Glutamatergic neuron (in vitro differentiated cells): Measurements from ENCODE around the gene ABCA4. TPM values are rescaled to one million over a fixed set of nuclear protein-coding genes. Genes with fewer than 3 reads are reported as not detected.

Source experiments
- DNase-seq: peaks from one replicate; pipeline ENCODE4 v3.0.0; 2022
- H3K27ac Mint-ChIP-seq: one replicate; pipeline ENCODE4 v1.8.0; 2020; ENCODE audit warnings: mild to moderate bottlenecking, mixed read lengths, inconsistent platforms; ENCODE audit not compliant: unreplicated experiment
- H3K27me3 Mint-ChIP-seq: one replicate; pipeline ENCODE4 v1.8.0; 2020; ENCODE audit warnings: mild to moderate bottlenecking, moderate library complexity, mixed read lengths, inconsistent platforms; ENCODE audit not compliant: unreplicated experiment
- H3K36me3 Mint-ChIP-seq: one replicate; pipeline ENCODE4 v1.8.0; 2020; ENCODE audit warnings: mild to moderate bottlenecking, mixed read lengths, inconsistent platforms; ENCODE audit not compliant: unreplicated experiment
- H3K4me1 Mint-ChIP-seq: one replicate; pipeline ENCODE4 v1.8.0; 2020; ENCODE audit warnings: mild to moderate bottlenecking, low read depth, mixed read lengths, inconsistent platforms; ENCODE audit not compliant: unreplicated experiment
- H3K4me3 Mint-ChIP-seq: one replicate; pipeline ENCODE4 v1.8.0; 2020; ENCODE audit warnings: mild to moderate bottlenecking, mixed read lengths, inconsistent platforms; ENCODE audit not compliant: unreplicated experiment
- H3K9me3 Mint-ChIP-seq: one replicate; pipeline ENCODE4 v1.8.0; 2020; ENCODE audit warnings: mild to moderate bottlenecking, moderate library complexity, mixed read lengths, inconsistent platforms; ENCODE audit not compliant: unreplicated experiment
- total RNA-seq: library from RNA; stranded (reverse); fragmentation: NEBNext Ultra II Directional; extraction: Animal tissue kit (Norgen Biotek cat#: 25700); gene quantifications from one replicate; pipeline ENCODE4 v1.2.1, GENCODE V29; 2021; ENCODE audit not compliant: unreplicated experiment
- TF ChIP-seq, protein P1 (sequence below): fragments of 200-600 bp; sonication (generic); IDR thresholded peaks from one replicate; pipeline ENCODE4 v1.5.0; 2021; ENCODE audit not compliant: partially characterized antibody, unreplicated experiment

ABCA4 gene
- total RNA-seq, 1 donor from 2014 or later, result 0.61 TPM

DNA sequence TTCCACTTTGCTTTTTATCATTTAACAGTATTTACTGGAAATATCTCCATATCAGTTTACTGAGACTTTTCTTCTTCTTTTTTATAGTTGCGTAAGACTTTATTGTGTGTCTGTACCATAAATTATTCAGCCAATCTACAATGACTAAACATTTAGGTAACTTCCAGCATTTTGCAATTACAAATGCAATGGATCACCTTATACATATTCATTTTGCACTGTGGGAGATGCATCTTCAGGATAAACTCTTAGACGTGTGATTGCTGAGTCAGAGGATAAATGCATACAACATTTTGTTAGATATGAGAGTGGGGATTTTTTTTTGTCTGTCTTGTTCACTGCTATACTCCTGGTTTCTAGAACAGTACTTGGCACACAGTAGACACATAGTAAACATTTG is 116.0 kb downstream of the ABCA4 start:
- DNase-seq, result no peak
- Mint-ChIP-seq H3K36me3 (no peaks in the 10 kb centered on the region), H3K4me1 (peaks cover 23% of the 10 kb centered on the region), H3K27me3 (peaks cover 6% of the 10 kb centered on the region), H3K9me3 (peaks cover 9% of the 10 kb centered on the region), H3K4me3 (no peak overlapping the region), H3K27ac (no peak overlapping the region)
- TF ChIP-seq, protein P1, sequence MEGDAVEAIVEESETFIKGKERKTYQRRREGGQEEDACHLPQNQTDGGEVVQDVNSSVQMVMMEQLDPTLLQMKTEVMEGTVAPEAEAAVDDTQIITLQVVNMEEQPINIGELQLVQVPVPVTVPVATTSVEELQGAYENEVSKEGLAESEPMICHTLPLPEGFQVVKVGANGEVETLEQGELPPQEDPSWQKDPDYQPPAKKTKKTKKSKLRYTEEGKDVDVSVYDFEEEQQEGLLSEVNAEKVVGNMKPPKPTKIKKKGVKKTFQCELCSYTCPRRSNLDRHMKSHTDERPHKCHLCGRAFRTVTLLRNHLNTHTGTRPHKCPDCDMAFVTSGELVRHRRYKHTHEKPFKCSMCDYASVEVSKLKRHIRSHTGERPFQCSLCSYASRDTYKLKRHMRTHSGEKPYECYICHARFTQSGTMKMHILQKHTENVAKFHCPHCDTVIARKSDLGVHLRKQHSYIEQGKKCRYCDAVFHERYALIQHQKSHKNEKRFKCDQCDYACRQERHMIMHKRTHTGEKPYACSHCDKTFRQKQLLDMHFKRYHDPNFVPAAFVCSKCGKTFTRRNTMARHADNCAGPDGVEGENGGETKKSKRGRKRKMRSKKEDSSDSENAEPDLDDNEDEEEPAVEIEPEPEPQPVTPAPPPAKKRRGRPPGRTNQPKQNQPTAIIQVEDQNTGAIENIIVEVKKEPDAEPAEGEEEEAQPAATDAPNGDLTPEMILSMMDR, result no peak

DNA sequence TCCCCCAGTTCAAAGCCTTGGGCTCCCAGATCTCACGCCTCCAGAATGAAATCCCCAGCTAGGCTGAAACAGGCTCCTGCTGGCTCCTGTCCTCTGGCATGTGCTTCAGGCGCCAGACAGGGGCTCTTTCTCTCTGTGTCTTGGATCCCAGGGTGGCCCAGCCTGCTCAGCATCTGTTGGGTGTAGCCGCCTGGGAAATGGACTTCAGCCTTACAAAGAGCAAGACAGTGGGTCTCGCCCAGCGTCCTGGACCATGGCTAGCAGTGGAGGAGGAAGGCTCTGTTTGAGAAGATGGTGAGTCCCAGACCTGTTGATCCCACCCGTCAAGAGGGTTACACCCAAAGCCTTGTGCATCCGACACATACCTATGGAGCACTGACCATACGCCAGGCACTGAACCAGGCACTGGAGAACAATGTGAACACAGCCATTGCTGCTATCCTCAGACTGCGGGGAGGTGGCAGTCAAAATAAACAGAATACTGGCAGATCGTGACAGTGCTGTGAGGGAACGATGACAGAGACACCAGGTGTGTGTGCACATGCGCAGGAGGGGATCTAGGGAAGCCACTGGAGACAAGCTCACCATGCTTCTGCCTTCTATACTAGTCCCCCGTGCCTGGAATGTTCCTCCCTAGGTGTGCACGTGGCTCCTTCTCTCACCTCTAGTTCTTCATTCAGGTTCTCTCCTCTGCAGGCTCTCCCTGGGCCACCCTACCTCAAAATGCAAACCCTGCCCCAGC is 118.7 kb downstream of the ABCA4 start:
- TF ChIP-seq, protein P1, result no peak
- Mint-ChIP-seq H3K9me3 (peaks cover 9% of the 10 kb centered on the region), H3K4me3 (no peak overlapping the region), H3K27me3 (peaks cover 6% of the 10 kb centered on the region), H3K36me3 (no peaks in the 10 kb centered on the region), H3K27ac (peak overlapping the region; percentile 28), H3K4me1 (peaks cover 20% of the 10 kb centered on the region)
- DNase-seq, result no peak

DNA sequence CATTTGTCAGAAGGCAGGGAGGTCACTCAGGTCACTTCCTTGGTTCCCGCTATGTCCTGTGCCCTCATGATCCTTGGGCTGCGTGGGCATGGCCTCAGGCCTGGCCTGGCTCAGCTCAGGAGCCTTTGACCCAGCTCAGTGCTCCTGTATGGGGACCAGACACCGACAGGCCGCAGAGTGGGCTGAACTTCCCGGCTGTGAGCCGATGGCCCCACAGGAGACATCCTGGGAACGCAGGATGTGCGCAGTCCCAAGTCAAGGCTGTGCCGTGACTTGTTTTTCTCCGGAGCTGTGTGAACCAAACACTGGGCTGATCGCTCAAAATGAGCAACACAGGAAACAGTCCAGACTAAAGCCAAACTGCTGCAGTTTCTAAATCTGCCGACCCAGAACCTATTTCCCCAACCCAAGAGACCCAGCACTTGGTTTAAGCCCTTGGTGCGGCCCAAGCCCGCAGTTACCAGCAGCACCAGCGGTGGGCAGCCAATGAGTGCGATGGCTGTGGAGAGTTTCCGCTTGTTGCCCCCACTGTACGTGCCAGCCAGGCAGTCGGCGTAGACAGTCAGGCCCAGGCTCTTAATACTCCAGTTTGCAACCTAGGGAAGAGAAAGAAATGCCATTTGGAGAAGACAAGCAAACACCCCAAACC is 119.4 kb downstream of the ABCA4 start:
- no peaks in the 10 kb centered on the region for H3K36me3 Mint-ChIP-seq
- DNase-seq, result no peak
- H3K4me3 Mint-ChIP-seq, result no peak overlapping the region
- H3K4me1 Mint-ChIP-seq, result peaks cover 20% of the 10 kb centered on the region
- peaks cover 6% of the 10 kb centered on the region for H3K27me3 Mint-ChIP-seq
- TF ChIP-seq, protein P1, result no peak
- peaks cover 7% of the 10 kb centered on the region for H3K9me3 Mint-ChIP-seq
- no peak overlapping the region for H3K27ac Mint-ChIP-seq

DNA sequence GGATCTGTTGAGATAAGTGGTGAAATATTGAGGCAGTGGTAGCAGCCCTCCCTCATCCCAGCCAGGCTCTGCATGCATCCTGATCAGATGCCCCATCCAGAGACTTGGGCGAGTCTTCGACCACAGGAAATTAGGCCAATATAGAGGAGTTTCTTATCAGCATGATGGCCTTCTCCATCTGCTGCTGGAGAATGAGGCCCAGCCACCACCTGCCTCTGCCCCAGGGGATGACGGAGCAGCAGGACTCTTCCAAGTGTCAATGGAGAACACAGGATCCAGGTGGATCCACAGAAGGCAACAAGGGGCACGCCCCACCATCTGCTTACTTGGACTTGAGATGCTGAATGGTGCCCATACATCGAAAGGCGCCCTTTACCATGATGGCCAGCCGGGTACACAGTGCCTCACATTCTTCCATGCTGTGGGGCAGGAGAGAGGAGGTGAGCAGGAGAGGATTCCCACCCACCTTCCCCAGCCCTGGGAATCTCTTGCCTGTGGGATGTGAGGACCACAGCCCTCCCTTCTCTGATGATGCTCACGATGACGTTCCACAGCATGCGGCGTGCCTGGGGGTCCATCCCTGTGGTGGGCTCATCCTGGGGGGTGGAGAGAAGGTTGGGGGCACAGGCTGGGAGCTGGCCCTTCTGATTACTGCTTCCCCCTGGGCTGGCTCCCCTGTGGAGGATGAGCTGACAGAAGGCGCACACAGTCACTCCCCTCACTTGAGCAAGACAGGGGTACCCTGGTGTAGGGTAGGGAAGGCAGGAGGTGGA is 120.3 kb downstream of the ABCA4 start:
- H3K4me1 Mint-ChIP-seq, result peaks cover 20% of the 10 kb centered on the region
- no peaks in the 10 kb centered on the region for H3K36me3 Mint-ChIP-seq
- peak overlapping the region; percentile 69 for H3K27ac Mint-ChIP-seq
- H3K4me3 Mint-ChIP-seq, result no peak overlapping the region
- peaks cover 7% of the 10 kb centered on the region for H3K9me3 Mint-ChIP-seq
- peaks cover 6% of the 10 kb centered on the region for H3K27me3 Mint-ChIP-seq
- DNase-seq, result peak; percentile 38
- TF ChIP-seq, protein P1, result no peak
